ENCODE measurements around the gene CNNM1. TPM values are rescaled to one million over a fixed set of nuclear protein-coding genes. Genes with fewer than 3 reads are reported as not detected.
A peak's percentile ranks its signal among the peaks of the same experiment; 100 is the strongest.

The CNNM1 gene
- total and polyA plus RNA-seq, 7 donors, result 0.23 to 2.2 (median 1.2) TPM; not detected in 2

DNA sequence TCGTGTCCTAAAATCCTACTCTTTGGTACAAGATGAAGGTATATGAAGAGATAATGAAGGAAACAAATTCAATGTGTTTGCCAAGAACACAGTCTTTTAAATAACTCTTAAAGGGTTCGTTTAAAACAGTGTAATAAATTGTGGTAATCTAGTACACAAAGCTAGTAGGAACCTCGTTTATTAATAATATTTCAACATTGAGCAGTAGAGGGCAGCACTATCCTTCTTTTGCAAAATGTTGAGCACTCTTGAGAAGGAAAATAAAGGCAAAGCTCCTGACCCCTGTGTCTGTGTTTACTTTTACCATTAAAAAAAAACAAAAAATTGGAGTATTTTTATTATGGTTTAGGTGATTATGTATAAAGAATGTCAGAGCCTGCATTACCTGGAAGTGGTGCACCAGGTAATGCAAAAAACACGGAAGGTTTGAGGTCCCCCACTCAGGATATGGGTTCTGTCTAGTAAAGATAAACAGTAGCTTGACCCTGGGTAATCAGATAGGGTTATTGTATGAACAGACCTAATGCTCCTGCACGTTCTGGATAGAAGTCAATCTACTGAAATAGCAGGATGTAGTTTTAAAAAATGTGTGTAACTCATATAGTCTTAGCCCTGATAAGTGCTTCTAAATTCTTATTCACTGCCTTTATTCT is 107.0 kb downstream of the CNNM1 start:
- peaks cover 0 to 61% (median 47%) of the 10 kb centered on the region in 4 donors for H3K4me1 ChIP-seq
- 34 to 35% methylated on average over 5 of the region's 5 CpGs for WGBS, 2 donors
- DNase-seq, result no peak
- intact Hi-C loops (cut with DNase I), result loop anchor here (1.0 kb wide), 1 partner anchor 112 kb away; no protein-coding TSS in a partner anchor
- TF ChIP-seq POLR2A (IDR thresholded peaks at IDR 0.05) (no peak), POLR2AphosphoS5 (IDR thresholded peaks at IDR 0.05) (peak in 2 of 4 donors; percentile 11 to 21), EP300 (IDR thresholded peaks at IDR 0.05) (no peak)
- TF ChIP-seq, protein P1, sequence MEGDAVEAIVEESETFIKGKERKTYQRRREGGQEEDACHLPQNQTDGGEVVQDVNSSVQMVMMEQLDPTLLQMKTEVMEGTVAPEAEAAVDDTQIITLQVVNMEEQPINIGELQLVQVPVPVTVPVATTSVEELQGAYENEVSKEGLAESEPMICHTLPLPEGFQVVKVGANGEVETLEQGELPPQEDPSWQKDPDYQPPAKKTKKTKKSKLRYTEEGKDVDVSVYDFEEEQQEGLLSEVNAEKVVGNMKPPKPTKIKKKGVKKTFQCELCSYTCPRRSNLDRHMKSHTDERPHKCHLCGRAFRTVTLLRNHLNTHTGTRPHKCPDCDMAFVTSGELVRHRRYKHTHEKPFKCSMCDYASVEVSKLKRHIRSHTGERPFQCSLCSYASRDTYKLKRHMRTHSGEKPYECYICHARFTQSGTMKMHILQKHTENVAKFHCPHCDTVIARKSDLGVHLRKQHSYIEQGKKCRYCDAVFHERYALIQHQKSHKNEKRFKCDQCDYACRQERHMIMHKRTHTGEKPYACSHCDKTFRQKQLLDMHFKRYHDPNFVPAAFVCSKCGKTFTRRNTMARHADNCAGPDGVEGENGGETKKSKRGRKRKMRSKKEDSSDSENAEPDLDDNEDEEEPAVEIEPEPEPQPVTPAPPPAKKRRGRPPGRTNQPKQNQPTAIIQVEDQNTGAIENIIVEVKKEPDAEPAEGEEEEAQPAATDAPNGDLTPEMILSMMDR (IDR thresholded peaks at IDR 0.05), result peak; percentile 41 to 51 (median 46)
- peak overlapping the region in 3 of 4 donors; percentile 62 to 97 (median 69) for H3K27ac ChIP-seq
- no peaks in the 10 kb centered on the region for H3K9me3 ChIP-seq
- no peaks in the 10 kb centered on the region for H3K27me3 ChIP-seq
- H3K36me3 ChIP-seq, result peaks cover 0 to 5% (median 0%) of the 10 kb centered on the region in 4 donors
- H3K4me3 ChIP-seq, result peak overlapping the region in 2 of 4 donors; percentile 12 to 15

DNA sequence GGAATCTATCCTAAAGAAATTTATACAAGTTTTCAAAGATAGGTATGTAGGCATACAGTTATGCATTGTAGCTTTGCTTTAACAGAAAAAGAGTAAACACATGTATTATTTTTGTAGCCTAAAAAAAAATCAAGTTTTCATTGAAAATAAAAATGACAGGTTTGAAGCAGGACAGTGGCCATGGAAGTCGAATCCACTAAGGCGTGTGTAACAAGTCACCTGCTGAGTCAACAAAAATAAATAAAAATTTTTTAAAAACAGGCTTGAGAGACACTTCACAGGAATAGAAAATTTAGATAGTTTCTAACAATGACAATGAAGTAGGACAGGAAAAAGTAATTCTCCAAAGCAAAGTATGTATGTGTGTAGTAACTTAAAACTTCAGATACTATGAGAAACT is 109.7 kb downstream of the CNNM1 start:
- no peak overlapping the region for H3K27ac ChIP-seq
- no peaks in the 10 kb centered on the region for H3K9me3 ChIP-seq
- no peak overlapping the region for H3K4me3 ChIP-seq
- DNase-seq, result no peak
- H3K36me3 ChIP-seq, result peaks cover 0 to 3% (median 0%) of the 10 kb centered on the region in 4 donors
- no peak for TF ChIP-seq POLR2A (IDR thresholded peaks at IDR 0.05)
- TF ChIP-seq, protein P1 (IDR thresholded peaks at IDR 0.05), result no peak
- WGBS, 2 donors, result 91 to 93% methylated on average over 2 of the region's 2 CpGs
- H3K27me3 ChIP-seq, result no peaks in the 10 kb centered on the region
- intact Hi-C loops (cut with DNase I), result no loop called here
- H3K4me1 ChIP-seq, result peaks cover 0 to 41% (median 23%) of the 10 kb centered on the region in 4 donors

DNA sequence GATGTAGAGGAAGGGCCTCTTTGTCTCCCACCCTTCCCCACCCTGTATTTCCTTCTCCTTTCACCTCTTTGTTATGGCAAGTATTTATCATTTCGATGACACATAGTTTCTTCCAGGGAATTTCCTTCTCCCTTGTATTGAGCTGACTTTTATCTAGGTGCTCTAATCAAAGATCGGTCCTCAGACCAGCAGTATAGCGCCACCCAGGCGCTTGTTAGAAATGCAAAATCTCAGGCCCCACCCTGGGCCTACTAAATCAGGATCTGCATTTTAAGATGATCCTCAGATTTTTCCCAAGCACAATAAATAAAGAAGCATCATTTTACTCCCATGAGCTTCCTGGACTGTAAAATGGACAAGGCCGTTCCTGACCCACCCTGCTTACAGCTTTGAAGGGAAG is 113.2 kb downstream of the CNNM1 start:
- TF ChIP-seq POLR2AphosphoS5 (IDR thresholded peaks at IDR 0.05), result no peak
- TF ChIP-seq, protein P1 (IDR thresholded peaks at IDR 0.05), result no peak
- TF ChIP-seq EP300 (IDR thresholded peaks at IDR 0.05), result no peak
- intact Hi-C loops (cut with DNase I), result no loop called here
- no peak overlapping the region for H3K4me3 ChIP-seq
- WGBS, 2 donors, result 90 to 91% methylated on average over 5 of the region's 5 CpGs
- H3K27ac ChIP-seq, result no peak overlapping the region
- H3K4me1 ChIP-seq, result peaks cover 0 to 24% (median 16%) of the 10 kb centered on the region in 4 donors
- H3K36me3 ChIP-seq, result no peaks in the 10 kb centered on the region
- DNase-seq, result no peak
- H3K9me3 ChIP-seq, result no peaks in the 10 kb centered on the region
- H3K27me3 ChIP-seq, result no peaks in the 10 kb centered on the region

DNA sequence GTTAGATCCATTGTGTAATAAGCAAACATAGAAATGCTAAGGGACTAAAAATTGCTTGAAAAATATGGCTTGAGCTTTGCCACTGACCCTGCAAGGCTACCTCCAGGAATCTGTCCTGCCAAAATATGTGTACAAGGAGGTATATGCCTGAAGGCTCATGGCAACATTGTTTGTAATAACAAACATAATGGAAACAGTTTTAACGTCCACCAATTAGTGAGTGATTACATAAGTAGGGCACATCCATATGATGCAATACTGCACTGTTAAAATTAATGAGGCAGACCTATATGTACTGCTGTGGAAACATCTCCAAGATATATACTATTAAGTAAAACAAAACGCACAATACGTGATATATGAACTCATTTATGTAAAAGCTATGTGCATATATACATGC is 114.3 kb downstream of the CNNM1 start:
- 67 to 73% methylated on average over 3 of the region's 3 CpGs for whole genome bisulfite sequencing, 2 donors
- H3K36me3 ChIP-seq, result no peaks in the 10 kb centered on the region
- no peak overlapping the region for H3K27ac ChIP-seq
- H3K9me3 ChIP-seq, result no peaks in the 10 kb centered on the region
- intact Hi-C loops (cut with DNase I), result no loop called here
- H3K27me3 ChIP-seq, result no peaks in the 10 kb centered on the region
- H3K4me1 ChIP-seq, result peaks cover 0 to 27% (median 16%) of the 10 kb centered on the region in 4 donors
- no peak for DNase-seq
- TF ChIP-seq, protein P1 (IDR thresholded peaks at IDR 0.05), result no peak
- TF ChIP-seq POLR2A (IDR thresholded peaks at IDR 0.05) (no peak), EP300 (IDR thresholded peaks at IDR 0.05) (no peak), POLR2AphosphoS5 (IDR thresholded peaks at IDR 0.05) (no peak)
- H3K4me3 ChIP-seq, result no peak overlapping the region

Other genes starting within 250 kb of the CNNM1 start
- gene HPSE2, start 93.5 kb upstream of the CNNM1 start, total RNA-seq, result 10 to 100 TPM in 1 of 4 donors, 1 to 10 TPM in 3; 4.8 to 11.8 (median 5.1) TPM
- under 1 TPM; under 0.01 to 0.92 (median 0.52) TPM for gene HPSE2, start 93.5 kb upstream of the CNNM1 start, polyA plus RNA-seq
- gene GOT1, start 101.3 kb downstream of the CNNM1 start, total RNA-seq, result 10 to 100 TPM; 13.4 to 29.6 (median 15.4) TPM
- gene GOT1, start 101.3 kb downstream of the CNNM1 start, polyA plus RNA-seq, result 10 to 100 TPM; 61.9 to 73.5 (median 64.7) TPM
- gene NKX2-3, start 203.6 kb downstream of the CNNM1 start, total RNA-seq, result 10 to 100 TPM; 32.4 to 49.9 (median 34.1) TPM
- gene NKX2-3, start 203.6 kb downstream of the CNNM1 start, polyA plus RNA-seq, result 1 to 10 TPM; 5.8 to 8.9 (median 7.2) TPM